ENCODE measurements around the gene ABTB2. TPM values are rescaled to one million over a fixed set of nuclear protein-coding genes. Genes with fewer than 3 reads are reported as not detected.

The ABTB2 gene
- total and polyA plus RNA-seq, 9 of the 15 experiments (the other 6 are each of a cell fraction or from before 2014, with no cell fraction given): 0.03 to 0.18 (median 0.12) TPM; not detected in 2

- H3K79me2 ChIP-seq (ENCODE audit: control insufficient read depth, insufficient read depth, low read length): no peaks in the 10 kb centered on the region
- H3K4me3 ChIP-seq: no peak overlapping the region
- POLR2A ChIA-PET: interaction anchor here (0.7 to 1.3 kb wide), 2 partner anchors 12 to 47 kb away, joined by 4 read pairs; no protein-coding TSS in a partner anchor
- intact Hi-C loops (cut with micrococcal nuclease) (no loop called here), in situ Hi-C loops (cut with MboI) (no loop called here)
- CTCF ChIA-PET (ENCODE audit: low intra/inter-chr PET ratio): no interaction called here
- H3K9me3 ChIP-seq (replicated peaks; ENCODE audit: control insufficient read depth, insufficient read depth, low read depth, low read length): no peaks in the 10 kb centered on the region
- H3K36me3 ChIP-seq (ENCODE audit: control insufficient read depth, insufficient read depth, low read length): no peaks in the 10 kb centered on the region
- no TSS peak for BruUV-seq (replicated peaks)
- no peak overlapping the region for H3K4me2 ChIP-seq (ENCODE audit: insufficient read depth, low read length)
- no peaks in the 10 kb centered on the region for H3K9me1 ChIP-seq (ENCODE audit: control insufficient read depth, insufficient read depth, low read length)
- no peak; the same call in 2 of the 3 replicates for ATAC-seq
- no peaks in the 10 kb centered on the region; a peak in 1 of 5 replicates for H3K4me1 ChIP-seq (replicated peaks in 1 of 2; ENCODE audit: control insufficient read depth in 2 of 2, insufficient read depth in 2 of 2, low read length in 2 of 2)
- no peak for FAIRE-seq
- no peak overlapping the region for H3K9ac ChIP-seq (ENCODE audit: insufficient read depth in 1 of 2, low read depth in 2 of 2, low read length in 2 of 2)
- WGBS (ENCODE audit: insufficient coverage, low coverage, missing lambda C conversion rate): 11% methylated on average over 6 of the region's 6 CpGs
- TF ChIP-seq ZBTB2 (IDR thresholded peaks at IDR 0.05) (no peak), E2F6 (IDR thresholded peaks at IDR 0.05; ENCODE audit: borderline replicate concordance in 1 of 2, extremely low read depth in 1 of 2, insufficient read depth in 1 of 2, insufficient read length in 1 of 2, low read depth in 1 of 2, low read length in 1 of 2, poor library complexity in 1 of 2, severe bottlenecking in 1 of 2) (no peak)
- H3K27me3 ChIP-seq (ENCODE audit: control insufficient read depth in 2 of 2, insufficient read depth in 2 of 2, low read length in 2 of 2): peaks cover 33 to 79% of the 10 kb centered on the region in 2 experiments; a peak in 4 of 5 replicates
- 0 out of 2 replicates have a peak, but pooled peaks cover 10% of the 10 kb centered on the region for H4K20me1 ChIP-seq (replicated peaks; ENCODE audit: control insufficient read depth, insufficient read depth, low read length)
- H3K27ac ChIP-seq (ENCODE audit: extremely low read depth, low read depth, low read length): no peak overlapping the region
- no peak overlapping the region for H2AFZ ChIP-seq (ENCODE audit: low read depth, low read length)
- no peak for DNase-seq (ENCODE audit: extremely low read depth in 1 of 4, low spot score in 3 of 4)
Measured at GRCh38 chr11:34198523-34198922, 159.3 kb downstream of the ABTB2 start.

Measured in K562 (cell line).